Smooth muscle cell (in vitro differentiated cells): ENCODE data around the gene PRDX1. TPM values are rescaled to one million over a fixed set of nuclear protein-coding genes. Genes with fewer than 3 reads are reported as not detected.

Source experiments
- DNase-seq: peaks from one replicate; lab custom pipeline; 2025; ENCODE audit not compliant: unreplicated experiment; lab: John Stamatoyannopoulos, UW
- H2AFZ ChIP-seq: fragments of 200-600 bp; sonication (generic); 2 replicates; pipeline ENCODE4 v1.6.0; 2016; ENCODE audit warnings: antibody characterized with exemption, low read depth, mild to moderate bottlenecking
- H3F3A ChIP-seq: fragments of 200-600 bp; sonication (generic); 2 replicates; pipeline ENCODE4 v1.6.0; 2017; ENCODE audit warnings: antibody characterized with exemption, low read depth
- H3K27ac ChIP-seq: fragments of 200-600 bp; sonication (generic); 2 replicates; pipeline ENCODE4 v1.5.1; 2016; ENCODE audit warnings: low read depth, mild to moderate bottlenecking
- H3K27me3 ChIP-seq: fragments of 200-600 bp; sonication (generic); 2 replicates; pipeline ENCODE4 v1.6.1; 2016; ENCODE audit warnings: low read depth, mild to moderate bottlenecking
- H3K36me3 ChIP-seq: fragments of 200-600 bp; sonication (generic); 2 replicates; pipeline ENCODE4 v1.5.1; 2016; ENCODE audit warnings: low read depth
- H3K4me1 ChIP-seq: fragments of 200-600 bp; sonication (generic); 2 replicates; pipeline ENCODE4 v1.5.1; 2016; ENCODE audit warnings: low read depth
- H3K4me2 ChIP-seq: fragments of 200-600 bp; sonication (generic); 2 replicates; pipeline ENCODE4 v1.6.0; 2016; ENCODE audit warnings: mild to moderate bottlenecking
- H3K4me3 ChIP-seq: fragments of 200-600 bp; sonication (generic); 2 replicates; pipeline ENCODE4 v1.5.1; 2016; ENCODE audit warnings: mild to moderate bottlenecking
- H3K79me2 ChIP-seq: fragments of 200-600 bp; sonication (generic); 2 replicates; pipeline ENCODE4 v1.6.0; 2016; ENCODE audit warnings: low read depth, mild to moderate bottlenecking
- H3K9ac ChIP-seq: fragments of 200-600 bp; sonication (generic); 2 replicates; pipeline ENCODE4 v1.6.0; 2016; ENCODE audit warnings: low read depth
- H3K9me3 ChIP-seq: fragments of 200-600 bp; sonication (generic); replicated peaks from 2 replicates; pipeline ENCODE4 v1.5.1; 2016; ENCODE audit warnings: low read depth
- H4K20me1 ChIP-seq: fragments of 200-600 bp; sonication (generic); 2 replicates; pipeline ENCODE4 v1.6.0; 2016; ENCODE audit warnings: low read depth
- CTCF ChIP-seq: fragments of 200-600 bp; sonication (generic); IDR thresholded peaks from 2 replicates; pipeline ENCODE4 v1.5.1; 2017; ENCODE audit warnings: borderline replicate concordance, mild to moderate bottlenecking, antibody characterized with exemption; ENCODE audit not compliant: insufficient read depth, poor library complexity, severe bottlenecking
- WGBS: methylation state at CpG from one replicate; pipeline ENCODE4 v1.1.7; 2016; ENCODE audit warnings: low lambda C conversion rate; 5-methylcytosine and 5-hydroxymethylcytosine counted together
- polyA plus RNA-seq: library from polyadenylated mRNA; unstranded; fragments of >200 nt; fragmentation: Nextera tagmentation; extraction: Ambion mirVana; gene quantifications from 2 replicates; pipeline ENCODE4 v1.2.1, GENCODE V29; 2016
- total RNA-seq: library from RNA; depleted of rRNA; stranded (reverse); fragments of >200 nt; gene quantifications from 2 replicates; pipeline ENCODE4 v1.2.3, GENCODE V29; 2014

The PRDX1 gene
- total and polyA plus RNA-seq, 2 experiments from 2014 or later = 303 to 369 TPM

DNA sequence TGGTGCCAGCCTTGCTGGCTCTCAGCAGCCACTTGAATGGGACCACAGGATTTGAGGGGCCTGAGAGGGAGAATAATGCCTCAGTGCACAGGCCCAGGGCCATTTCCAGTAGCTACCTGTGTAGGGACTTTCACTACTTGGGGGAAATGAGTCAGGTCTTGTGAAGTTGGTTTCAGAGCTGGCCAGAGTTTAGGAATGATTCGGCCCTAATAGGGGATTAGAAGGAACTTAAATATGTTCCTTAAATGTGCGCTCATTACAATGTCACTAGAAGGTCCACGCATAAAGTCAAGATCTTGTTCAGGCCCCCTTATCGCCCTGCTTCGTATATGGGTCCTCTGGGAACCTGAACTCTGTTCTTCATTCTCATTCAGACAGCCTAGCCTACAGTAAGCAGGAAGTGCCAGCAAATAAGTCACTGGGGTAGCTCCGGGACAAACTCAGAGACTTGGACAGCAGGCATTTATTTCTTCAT, 23.4 kb upstream of the PRDX1 start:
- H3K4me1 ChIP-seq = no peaks in the 10 kb centered on the region
- H2AFZ ChIP-seq = no peak overlapping the region

DNA sequence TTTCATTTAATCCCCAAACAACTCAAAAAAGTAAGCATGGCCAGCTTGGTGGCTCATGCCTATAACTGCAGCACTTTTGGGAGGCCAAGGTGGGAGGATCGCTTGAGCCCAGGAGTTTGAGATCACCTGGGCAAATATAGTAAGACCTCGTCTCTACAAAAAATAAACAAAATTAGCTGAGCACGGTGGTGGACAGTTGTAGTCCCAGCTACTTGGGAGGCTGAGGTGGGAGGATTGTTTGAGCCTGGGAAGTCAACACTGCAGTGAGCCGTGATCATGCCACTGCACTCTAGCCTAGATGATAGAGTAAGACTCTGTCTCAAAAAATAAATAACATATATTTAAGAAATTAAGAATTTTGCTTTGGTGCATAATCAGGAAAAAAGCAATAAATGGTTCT, 22.8 kb upstream of the PRDX1 start:
- TF ChIP-seq CTCF = no peak
- no peak overlapping the region for H3K27ac ChIP-seq

More for the DNA sequence above, 23.4 kb upstream of the PRDX1 start:
- H3K27ac ChIP-seq = no peak overlapping the region
- H3F3A ChIP-seq = no peaks in the 10 kb centered on the region
- no peaks in the 10 kb centered on the region for H3K9me3 ChIP-seq
- no peaks in the 10 kb centered on the region for H3K27me3 ChIP-seq
- no peaks in the 10 kb centered on the region for H3K79me2 ChIP-seq
- 78% methylated on average over 6 of the region's 6 CpGs for WGBS
- no peak for TF ChIP-seq CTCF
- H4K20me1 ChIP-seq = no peaks in the 10 kb centered on the region
- H3K4me3 ChIP-seq = no peak overlapping the region
- no peaks in the 10 kb centered on the region for H3K36me3 ChIP-seq
- DNase-seq = no peak
- H3K4me2 ChIP-seq = no peak overlapping the region
- no peak overlapping the region for H3K9ac ChIP-seq

GRCh38 chr1:45543581-45544417, 22.1 kb upstream of the PRDX1 start:
- no peak overlapping the region for H3K4me3 ChIP-seq
- H3K27ac ChIP-seq = no peak overlapping the region
- no peak for TF ChIP-seq CTCF
- 45% methylated on average over 8 of the region's 8 CpGs for WGBS
- no peaks in the 10 kb centered on the region for H3K27me3 ChIP-seq
- peak overlapping the region; percentile 50 for H2AFZ ChIP-seq
- H3K9me3 ChIP-seq = no peaks in the 10 kb centered on the region
- H3F3A ChIP-seq = no peaks in the 10 kb centered on the region
- H4K20me1 ChIP-seq = no peaks in the 10 kb centered on the region
- no peaks in the 10 kb centered on the region for H3K4me1 ChIP-seq
- DNase-seq = no peak
- H3K9ac ChIP-seq = no peak overlapping the region
- H3K36me3 ChIP-seq = no peaks in the 10 kb centered on the region
- no peaks in the 10 kb centered on the region for H3K79me2 ChIP-seq
- H3K4me2 ChIP-seq = peak overlapping the region; percentile 68

More for the DNA sequence above, 22.8 kb upstream of the PRDX1 start:
- Histone ChIP-seq H3K9ac (no peak overlapping the region), H3K9me3 (no peaks in the 10 kb centered on the region), H3K27me3 (no peaks in the 10 kb centered on the region), H3K36me3 (no peaks in the 10 kb centered on the region), H3F3A (no peaks in the 10 kb centered on the region), H3K4me1 (no peaks in the 10 kb centered on the region), H3K4me2 (no peak overlapping the region), H2AFZ (no peak overlapping the region), H3K4me3 (no peak overlapping the region), H4K20me1 (no peaks in the 10 kb centered on the region), H3K79me2 (no peaks in the 10 kb centered on the region)
- DNase-seq = no peak
- WGBS = 91% methylated on average over 4 of the region's 4 CpGs
